Activated CD4-positive, CD25-positive, alpha-beta regulatory T cell treated with anti-CD3 and anti-CD28 coated beads, Interleukin-2, amount 50 U/mL, for 24 hours (primary cell): ENCODE measurements around the gene C5orf63.
"Not testable (repeated sequence)": the region's sequence is repeated elsewhere in the genome, so short reads cannot be mapped to it uniquely, and the experiment has no call there.

ENCODE experiments used
- ATAC-seq, 2 donors: fragments of 150-1000 bp; cut with Tn5 transposase; one replicate each; pipeline ENCODE4 v1.10.0; 2021; ENCODE audit warnings: mild to moderate bottlenecking in 1 of 2, moderate library complexity in 1 of 2

Gene C5orf63

DNA sequence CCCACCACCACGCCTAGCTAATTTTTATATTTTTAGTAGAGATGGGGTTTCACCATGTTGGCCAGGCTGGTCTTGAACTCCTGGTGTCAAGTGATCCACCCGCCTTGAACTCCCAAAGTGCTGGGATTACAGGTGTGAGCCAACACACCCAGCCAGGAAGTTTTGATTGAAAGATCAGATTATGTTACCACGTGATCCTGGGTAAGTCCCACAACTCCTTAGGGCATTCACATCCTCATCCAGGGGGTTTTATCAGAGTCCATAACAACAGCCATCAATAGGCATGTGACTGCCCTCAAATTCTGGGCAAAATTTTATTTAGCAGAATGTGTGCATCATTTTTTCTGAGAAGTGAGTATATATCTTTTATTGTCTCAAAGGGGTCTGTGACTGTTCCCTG, 68.0 kb downstream of the C5orf63 start:
- ATAC-seq: not testable (repeated sequence)

DNA sequence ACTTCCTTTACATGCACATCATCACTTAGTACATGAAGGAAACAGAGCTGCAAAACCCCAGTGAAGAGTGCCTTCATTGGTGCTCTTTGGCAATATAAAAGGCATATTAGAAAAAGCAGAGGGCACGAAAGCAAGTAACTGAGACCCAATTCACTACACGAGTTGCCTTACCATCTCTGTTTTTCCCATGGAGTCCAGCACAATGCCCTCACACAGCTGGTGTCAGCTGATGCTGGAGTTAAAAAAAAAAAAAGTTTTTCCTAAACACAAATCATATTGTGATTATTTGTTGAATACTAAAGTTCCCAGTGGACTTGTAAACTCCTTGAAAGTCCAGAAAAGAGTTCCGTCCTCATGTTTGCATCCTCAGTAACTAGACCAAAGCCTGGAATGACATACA, 68.6 kb downstream of the C5orf63 start:
- no peak for ATAC-seq

DNA sequence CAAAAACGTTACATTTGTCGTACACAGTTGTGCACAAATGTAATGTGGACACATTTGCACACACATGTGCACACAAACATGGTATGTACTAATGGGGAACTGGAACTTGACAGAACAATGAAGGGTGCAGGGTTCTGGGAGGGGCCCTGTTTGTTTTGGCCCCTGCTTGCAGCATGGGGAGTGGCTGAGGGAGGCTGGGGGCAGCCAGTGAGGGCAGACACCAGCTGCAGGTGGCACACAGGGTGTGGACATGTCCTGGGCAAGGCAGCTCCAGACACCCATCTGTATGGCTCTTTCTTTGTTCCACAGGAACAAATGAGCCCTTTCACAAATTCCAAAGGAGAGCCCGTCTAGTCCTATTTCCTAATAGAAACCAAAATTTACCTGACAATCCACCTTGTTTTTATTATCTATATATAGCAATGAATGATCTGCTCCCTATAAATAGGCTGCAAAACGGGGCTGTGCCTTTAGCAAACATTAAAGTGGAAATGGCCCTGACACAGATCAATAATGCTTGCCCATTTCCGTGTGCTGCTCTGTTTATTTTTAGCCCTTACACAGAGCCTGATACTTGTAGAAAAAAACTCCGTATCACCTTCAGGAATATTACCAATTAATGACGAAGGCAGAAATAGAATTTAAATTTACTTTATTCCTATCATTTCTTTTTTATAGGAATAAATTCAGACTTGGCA, 69.4 kb downstream of the C5orf63 start:
- ATAC-seq: no peak

DNA sequence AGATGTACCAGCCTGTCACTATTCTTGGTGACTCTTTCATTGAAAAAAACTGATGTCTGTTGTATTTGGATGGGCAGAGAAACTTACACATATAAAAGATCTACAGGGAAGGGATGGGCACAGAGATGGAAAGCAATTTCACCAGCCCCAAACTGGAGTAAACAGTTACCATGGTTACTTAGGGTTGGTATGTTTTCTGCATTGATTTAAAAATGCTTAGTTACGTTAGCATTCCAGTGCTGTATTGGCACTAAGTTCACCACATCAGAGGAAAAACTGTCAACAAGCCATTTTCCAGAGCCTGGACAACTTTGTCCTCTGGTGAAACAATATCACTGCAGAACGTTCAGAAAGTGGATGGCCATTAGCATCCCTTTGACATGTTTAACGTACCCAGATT, 70.9 kb downstream of the C5orf63 start:
- no peak for ATAC-seq

DNA sequence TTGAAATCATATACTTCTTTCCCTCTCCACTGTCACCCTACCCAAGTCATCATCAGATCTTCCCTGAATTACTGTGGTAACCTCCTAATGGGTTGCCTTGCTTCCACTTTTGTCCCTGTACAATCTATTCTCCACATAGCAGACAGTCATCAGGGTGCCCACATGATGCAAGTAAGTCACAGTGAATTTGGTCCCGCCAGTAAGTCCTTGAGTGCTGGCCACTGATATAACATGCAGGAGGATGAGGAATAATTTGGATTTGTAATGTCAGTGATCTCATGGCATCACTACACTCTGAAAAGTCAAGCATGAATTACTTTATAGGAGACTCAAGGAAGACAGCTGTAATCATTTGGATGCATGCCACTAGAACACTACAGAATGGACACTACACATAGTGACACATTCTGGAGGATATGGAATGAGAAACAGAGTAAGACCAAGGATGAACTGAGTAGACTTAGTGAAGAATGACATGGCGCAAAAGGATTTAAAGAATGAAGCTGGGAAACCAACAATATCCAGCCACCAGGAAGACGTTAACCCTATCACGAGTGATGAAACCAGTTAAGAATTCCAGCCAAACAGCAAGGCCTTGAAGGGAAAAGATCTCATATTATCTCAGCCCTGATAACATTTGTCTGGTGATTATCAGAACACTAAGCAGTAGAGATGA, 71.5 kb downstream of the C5orf63 start:
- no peak for ATAC-seq
